IPS DF 4.7 (cell line): ENCODE data around the gene GSTA1.
"Not testable (repeated sequence)": the region's sequence is repeated elsewhere in the genome, so short reads cannot be mapped to it uniquely, and the experiment has no call there.

ENCODE experiments used
- DNase-seq: peaks from one replicate; pipeline ENCODE4 v3.0.0-alpha.2; 2013; ENCODE audit warnings: low spot score; ENCODE audit errors: extremely low read depth

GSTA1 gene

GRCh38 chr6:52809777-52810176 is 6.2 kb upstream of the GSTA1 start:
- DNase-seq: not testable (repeated sequence)

- no peak for DNase-seq
Measured at GRCh38 chr6:52808660-52809059, 5.0 kb upstream of the GSTA1 start.

GRCh38 chr6:52802806-52803205 is 810 bp downstream of the GSTA1 start:
- no peak for DNase-seq

GRCh38 chr6:52801188-52801841 is 2.3 kb downstream of the GSTA1 start:
- no peak for DNase-seq

GRCh38 chr6:52799272-52799671 is 4.3 kb downstream of the GSTA1 start:
- DNase-seq: not testable (repeated sequence)

GRCh38 chr6:52794366-52794765 is 9.2 kb downstream of the GSTA1 start:
- not testable (repeated sequence) for DNase-seq

- no peak for DNase-seq
Measured at GRCh38 chr6:52790861-52791260, 12.8 kb downstream of the GSTA1 start.

- not testable (repeated sequence) for DNase-seq
Measured at GRCh38 chr6:52789658-52790057, 14.0 kb downstream of the GSTA1 start.

- no peak for DNase-seq
Measured at GRCh38 chr6:52788478-52788877, 15.1 kb downstream of the GSTA1 start.

- no peak for DNase-seq
Measured at GRCh38 chr6:52787917-52788316, 15.7 kb downstream of the GSTA1 start.

GRCh38 chr6:52786249-52786956 is 17.2 kb downstream of the GSTA1 start:
- no peak for DNase-seq

- DNase-seq: not testable (repeated sequence)
Measured at GRCh38 chr6:52782696-52783274, 20.8 kb downstream of the GSTA1 start.

GRCh38 chr6:52782209-52782608 is 21.4 kb downstream of the GSTA1 start:
- DNase-seq: not testable (repeated sequence)

- DNase-seq: no peak
Measured at GRCh38 chr6:52779237-52779636, 24.4 kb downstream of the GSTA1 start.

- not testable (repeated sequence) for DNase-seq
Measured at GRCh38 chr6:52776711-52777351, 26.8 kb downstream of the GSTA1 start.

- not testable (repeated sequence) for DNase-seq
Measured at GRCh38 chr6:52769399-52769798, 34.2 kb downstream of the GSTA1 start.

- DNase-seq: not testable (repeated sequence)
Measured at GRCh38 chr6:52767658-52768057, 36.0 kb downstream of the GSTA1 start.

GRCh38 chr6:52763322-52763916 is 40.2 kb downstream of the GSTA1 start, which contains the start of gene GSTA2:
Gene GSTA2 (minus strand): TSS chr6:52763475. CDS start chr6:52757947, 5,528 bp downstream.
- not testable (repeated sequence) for DNase-seq

- DNase-seq: not testable (repeated sequence)
Measured at GRCh38 chr6:52761673-52762491, 41.7 kb downstream of the GSTA1 start.

GRCh38 chr6:52760105-52760765 is 43.4 kb downstream of the GSTA1 start:
- no peak for DNase-seq
